Endothelial cell of umbilical vein (primary cell): Measurements from ENCODE around the gene RANBP17. TPM values are rescaled to one million over a fixed set of nuclear protein-coding genes. Genes with fewer than 3 reads are reported as not detected.
"Not testable (repeated sequence)": the region's sequence is repeated elsewhere in the genome, so short reads cannot be mapped to it uniquely, and the experiment has no call there.

Experiments
- BruUV-seq: library from RNA; stranded (reverse); fragments of 400-500 nt; replicated peaks from 2 replicates; lab custom pipeline; 2021; lab: Mats Ljungman, UMichigan
- CTCF ChIA-PET: fragments of 300-600, 350-600 bp; sonication (Branson Sonifier 250); formaldehyde crosslinking; loops from one replicate; lab custom pipeline; 2021; ENCODE audit warnings: antibody characterized with exemption, inconsistent platforms; lab: Charles Lee
- POLR2A ChIA-PET: fragments of 300-600, 350-600 bp; sonication (Branson Sonifier 250); formaldehyde crosslinking; loops from one replicate; lab custom pipeline; 2021; ENCODE audit warnings: antibody characterized with exemption, inconsistent platforms; lab: Charles Lee
- DNase-seq: peaks from one replicate; pipeline ENCODE4 v3.0.0-alpha.2; 2011; ENCODE audit warnings: low read depth, low spot score
- FAIRE-seq: peaks from 2 replicates; lab custom pipeline; 2011; peaks lifted over from hg19 to GRCh38; lab: Jason Lieb, UNC
- H2AFZ ChIP-seq: 2 replicates; pipeline ENCODE4 v1.6.0; 2012; ENCODE audit warnings: low read depth, low read length, control low read depth, inconsistent platforms
- H3K27ac ChIP-seq: 2 replicates; pipeline ENCODE4 v1.5.1; 2011; ENCODE audit warnings: low read depth, mild to moderate bottlenecking, control low read depth, low read length, moderate library complexity; ENCODE audit not compliant: insufficient read depth
- H3K27me3 ChIP-seq, 2 experiments: 2 replicates each; pipeline versions ENCODE4 v1.6.0 to v1.6.1; 2011; ENCODE audit warnings: low read length in 2 of 2, mixed read lengths in 1 of 2; ENCODE audit not compliant: control insufficient read depth in 2 of 2, insufficient read depth in 2 of 2
- H3K36me3 ChIP-seq, 2 experiments: 2 replicates in 1 of 2; 3 replicates in 1 of 2; pipeline ENCODE4 v1.5.1; 2011; ENCODE audit warnings: low read length in 2 of 2, mild to moderate bottlenecking in 1 of 2, moderate library complexity in 1 of 2; ENCODE audit not compliant: control insufficient read depth in 2 of 2, insufficient read depth in 2 of 2; ENCODE audit errors: extremely low read depth in 1 of 2
- H3K4me1 ChIP-seq: 3 replicates; pipeline ENCODE4 v1.5.1; 2011; ENCODE audit warnings: mild to moderate bottlenecking, low read length; ENCODE audit not compliant: control insufficient read depth, insufficient read depth; ENCODE audit errors: extremely low read depth
- H3K4me2 ChIP-seq: 2 replicates; pipeline ENCODE4 v1.6.1; 2011; ENCODE audit warnings: low read length, control low read depth, mixed read lengths; ENCODE audit not compliant: insufficient read depth
- H3K4me3 ChIP-seq, 3 experiments: fragments of 200-600 bp in 1 of 3; sonication (generic), shearing (Covaris generic) in 1 of 3; replicated peaks in 1 of 3; 2 replicates each; pipeline ENCODE4 v1.5.1; 2011 to 2016; ENCODE audit warnings: control low read depth in 3 of 3, low read length in 3 of 3, mild to moderate bottlenecking in 2 of 3, inconsistent platforms in 1 of 3, low read depth in 1 of 3, moderate library complexity in 1 of 3; ENCODE audit not compliant: insufficient read depth in 1 of 3
- H3K79me2 ChIP-seq: 2 replicates; pipeline ENCODE4 v1.6.0; 2012; ENCODE audit warnings: low read length, inconsistent platforms; ENCODE audit not compliant: control insufficient read depth, insufficient read depth
- H3K9ac ChIP-seq: replicated peaks from 2 replicates; pipeline ENCODE3; 2011; ENCODE audit warnings: low read length, control low read depth; ENCODE audit not compliant: insufficient read depth; ENCODE audit errors: extremely low read depth
- H3K9me1 ChIP-seq: replicated peaks from 3 replicates; pipeline ENCODE4 v1.6.0; 2011; ENCODE audit warnings: mild to moderate bottlenecking, low read length; ENCODE audit not compliant: control insufficient read depth, insufficient read depth; ENCODE audit errors: extremely low read depth
- H3K9me3 ChIP-seq: replicated peaks from 2 replicates; pipeline ENCODE4 v1.5.1; 2012; ENCODE audit warnings: low read length, inconsistent platforms; ENCODE audit not compliant: control insufficient read depth, insufficient read depth
- H4K20me1 ChIP-seq: replicated peaks from 2 replicates; pipeline ENCODE3; 2011; ENCODE audit warnings: mild to moderate bottlenecking, low read length; ENCODE audit not compliant: control insufficient read depth, insufficient read depth; ENCODE audit errors: extremely low read depth
- EZH2 ChIP-seq: IDR thresholded peaks from 2 replicates; pipeline ENCODE4 v1.6.1; 2012; ENCODE audit warnings: borderline replicate concordance, low read depth, mild to moderate bottlenecking, moderate library complexity, low read length, inconsistent platforms; ENCODE audit not compliant: severe bottlenecking
- FOS ChIP-seq: IDR thresholded peaks from 2 replicates; pipeline ENCODE4 v1.6.1; 2011; ENCODE audit warnings: mild to moderate bottlenecking, low read length, moderate library complexity, borderline replicate concordance; ENCODE audit not compliant: insufficient read depth
- GATA2 ChIP-seq: IDR thresholded peaks from 2 replicates; pipeline ENCODE4 v1.7.0; 2011; ENCODE audit warnings: low read depth, mild to moderate bottlenecking, moderate library complexity, mixed read lengths, low read length; ENCODE audit not compliant: insufficient read length, insufficient read depth
- JUN ChIP-seq: IDR thresholded peaks from 2 replicates; pipeline ENCODE4 v1.6.1; 2011; ENCODE audit warnings: borderline replicate concordance, low read depth; ENCODE audit not compliant: insufficient read length, insufficient read depth
- MYC ChIP-seq: IDR thresholded peaks from one replicate; pipeline ENCODE4 v1.6.1; 2011; ENCODE audit warnings: mild to moderate bottlenecking, low read depth, low read length
- POLR2A ChIP-seq: IDR thresholded peaks from 2 replicates; pipeline ENCODE4 v1.6.1; 2012; ENCODE audit warnings: low read depth, mild to moderate bottlenecking, control low read depth, low read length
- POLR2AphosphoS5 ChIP-seq: IDR thresholded peaks from 2 replicates; pipeline ENCODE4 v1.6.1; 2012; ENCODE audit warnings: low read depth, mild to moderate bottlenecking, control low read depth, low read length, moderate library complexity; ENCODE audit not compliant: insufficient read depth
- dilution Hi-C: fragments of 300-500 bp; cut with MboI; formaldehyde crosslinking; loops from one replicate; pipeline ENCODE4 v1.15.0; 2019; ENCODE audit warnings: low sequenced_read_pairs; ENCODE audit not compliant: extremely low pct_ligation_motif_present
- intact Hi-C: fragments of 100-400 bp; cut with micrococcal nuclease; formaldehyde crosslinking; loops from one replicate; pipeline ENCODE4 v1.10.0; 2022
- polyA plus RNA-seq, 4 experiments: library from polyadenylated mRNA; depleted of rRNA in 3 of 4; stranded (reverse) in 3 of 4; unstranded in 1 of 4; fragments of >200 nt; gene quantifications; 2 replicates each; pipeline versions ENCODE4 v1.2.1 to v1.2.3, GENCODE V29; 2011 to 2012; ENCODE audit warnings: missing spikeins in 1 of 4
- total RNA-seq: library from RNA; stranded (reverse); gene quantifications from 2 replicates; pipeline ENCODE4 v1.2.3, GENCODE V29; 2021
- TF ChIP-seq, protein P1 (sequence below): IDR thresholded peaks from 2 replicates; pipeline ENCODE4 v1.6.1; 2011; ENCODE audit not compliant: insufficient read depth, insufficient read length
- TF ChIP-seq, protein P2 (sequence below), 2 donors: IDR thresholded peaks; 1 replicate in 1 of 2; 2 replicates in 1 of 2; pipeline ENCODE4 v1.5.1; 2011; ENCODE audit warnings: low read length in 2 of 2, mild to moderate bottlenecking in 2 of 2, moderate library complexity in 2 of 2, control low read depth in 1 of 2, inconsistent platforms in 1 of 2, low read depth in 1 of 2; ENCODE audit not compliant: insufficient read depth in 1 of 2; ENCODE audit errors: extremely low read depth in 1 of 2

Gene RANBP17
- total and polyA plus RNA-seq, 2 donors (not counting 3 experiments of a cell fraction or from before 2014, with no cell fraction given), result 5.6 to 13.6 TPM

DNA sequence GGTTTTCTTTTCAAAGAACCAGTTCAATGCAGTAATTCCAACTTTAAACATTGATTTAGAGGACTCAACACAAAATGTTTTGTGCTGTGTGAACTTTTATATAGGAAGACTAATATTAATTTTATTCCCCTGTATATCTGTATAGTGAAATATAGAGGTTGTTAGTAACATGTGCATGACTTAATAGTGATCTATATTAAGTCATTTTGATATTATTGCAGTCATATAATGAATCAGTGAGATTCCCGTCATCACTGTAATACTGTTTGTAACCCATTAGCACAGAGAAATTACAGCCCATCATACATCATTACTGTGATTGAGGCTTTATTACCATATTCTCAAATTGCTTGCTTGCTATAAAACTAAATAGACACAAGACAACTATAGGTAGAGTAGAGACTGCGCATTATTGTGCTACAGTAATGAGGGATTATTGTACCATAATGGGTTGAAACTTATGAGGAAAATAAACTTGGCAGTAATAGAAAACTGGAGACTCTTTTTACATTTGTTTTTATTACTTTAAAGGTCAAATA is 170.7 kb downstream of the RANBP17 start:
- H2AFZ ChIP-seq, result no peak overlapping the region
- no peak overlapping the region for H3K9ac ChIP-seq
- no peaks in the 10 kb centered on the region for H3K27me3 ChIP-seq
- TF ChIP-seq POLR2A, result no peak
- TF ChIP-seq MYC, result no peak
- TF ChIP-seq, protein P1, sequence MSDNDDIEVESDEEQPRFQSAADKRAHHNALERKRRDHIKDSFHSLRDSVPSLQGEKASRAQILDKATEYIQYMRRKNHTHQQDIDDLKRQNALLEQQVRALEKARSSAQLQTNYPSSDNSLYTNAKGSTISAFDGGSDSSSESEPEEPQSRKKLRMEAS, result no peak
- TF ChIP-seq, protein P2, sequence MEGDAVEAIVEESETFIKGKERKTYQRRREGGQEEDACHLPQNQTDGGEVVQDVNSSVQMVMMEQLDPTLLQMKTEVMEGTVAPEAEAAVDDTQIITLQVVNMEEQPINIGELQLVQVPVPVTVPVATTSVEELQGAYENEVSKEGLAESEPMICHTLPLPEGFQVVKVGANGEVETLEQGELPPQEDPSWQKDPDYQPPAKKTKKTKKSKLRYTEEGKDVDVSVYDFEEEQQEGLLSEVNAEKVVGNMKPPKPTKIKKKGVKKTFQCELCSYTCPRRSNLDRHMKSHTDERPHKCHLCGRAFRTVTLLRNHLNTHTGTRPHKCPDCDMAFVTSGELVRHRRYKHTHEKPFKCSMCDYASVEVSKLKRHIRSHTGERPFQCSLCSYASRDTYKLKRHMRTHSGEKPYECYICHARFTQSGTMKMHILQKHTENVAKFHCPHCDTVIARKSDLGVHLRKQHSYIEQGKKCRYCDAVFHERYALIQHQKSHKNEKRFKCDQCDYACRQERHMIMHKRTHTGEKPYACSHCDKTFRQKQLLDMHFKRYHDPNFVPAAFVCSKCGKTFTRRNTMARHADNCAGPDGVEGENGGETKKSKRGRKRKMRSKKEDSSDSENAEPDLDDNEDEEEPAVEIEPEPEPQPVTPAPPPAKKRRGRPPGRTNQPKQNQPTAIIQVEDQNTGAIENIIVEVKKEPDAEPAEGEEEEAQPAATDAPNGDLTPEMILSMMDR (IDR thresholded peaks at IDR 0.05; ENCODE audit: extremely low read depth in 1 of 2, insufficient read depth in 1 of 2, low read depth in 1 of 2, low read length in 2 of 2), result no peak
- TF ChIP-seq GATA2, result no peak
- no peak for TF ChIP-seq FOS
- no peak for TF ChIP-seq POLR2AphosphoS5
- no peak for TF ChIP-seq EZH2
- no peak for TF ChIP-seq JUN
- no peaks in the 10 kb centered on the region for H3K4me1 ChIP-seq
- no peak overlapping the region for H3K4me3 ChIP-seq
- no peak for DNase-seq
- no peaks in the 10 kb centered on the region for H4K20me1 ChIP-seq
- no peaks in the 10 kb centered on the region for H3K36me3 ChIP-seq
- no peak overlapping the region for H3K27ac ChIP-seq
- no peaks in the 10 kb centered on the region for H3K9me1 ChIP-seq
- intact Hi-C loops (no loop called here), dilution Hi-C loops (no loop called here)
- no peak for FAIRE-seq
- ChIA-PET POLR2A (no interaction called here), CTCF (no interaction called here)
- BruUV-seq, result no TSS peak
- H3K79me2 ChIP-seq, result no peaks in the 10 kb centered on the region
- H3K4me2 ChIP-seq, result no peak overlapping the region
- no peaks in the 10 kb centered on the region for H3K9me3 ChIP-seq

DNA sequence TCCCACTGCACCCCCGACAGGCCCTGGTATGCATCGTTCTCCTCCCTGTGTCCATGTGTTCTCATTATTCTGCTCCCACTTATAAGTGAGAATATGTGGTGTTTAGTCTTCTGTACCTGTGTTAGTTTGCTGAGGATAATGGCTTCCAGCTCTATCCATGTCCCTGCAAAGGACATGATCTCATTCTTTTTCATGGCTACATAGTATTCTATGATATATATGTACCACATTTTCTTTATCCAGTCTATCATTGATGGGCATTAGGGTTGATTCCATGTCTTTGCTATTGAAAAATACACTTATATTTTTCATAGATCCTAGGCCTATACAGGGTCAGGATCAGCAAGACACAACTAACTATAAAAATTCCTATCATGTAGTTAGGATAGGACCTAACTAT is 180.1 kb downstream of the RANBP17 start:
- POLR2A ChIA-PET, H2AFZ ChIP-seq, H3K4me2 ChIP-seq, H3K36me3 ChIP-seq, H3K9me3 ChIP-seq, BruUV-seq, H4K20me1 ChIP-seq, H3K9me1 ChIP-seq, H3K4me3 ChIP-seq, dilution Hi-C loops, H3K27me3 ChIP-seq, H3K27ac ChIP-seq, H3K9ac ChIP-seq, H3K79me2 ChIP-seq, intact Hi-C loops, FAIRE-seq, DNase-seq, H3K4me1 ChIP-seq: not testable (repeated sequence)
- CTCF ChIA-PET, result interaction anchor here (1.5 kb wide), 1 partner anchor 11 kb away, joined by 4 read pairs; no protein-coding TSS in a partner anchor
